Inflammatory macrophage treated with lipopolysaccharide for 1 hour (primary cell): Measurements from ENCODE around the gene SYP.
"Not testable (repeated sequence)": the region's sequence is repeated elsewhere in the genome, so short reads cannot be mapped to it uniquely, and the experiment has no call there.

Experiments used
- DNase-seq, 2 donors: peaks; one replicate each; pipeline ENCODE4 v3.0.0-alpha.2; 2020 to 2022

The SYP gene

GRCh38 chrX:49165901-49166881 lies 33.8 kb downstream of the SYP start:
- peak; percentile 10 to 35 for DNase-seq

DNA sequence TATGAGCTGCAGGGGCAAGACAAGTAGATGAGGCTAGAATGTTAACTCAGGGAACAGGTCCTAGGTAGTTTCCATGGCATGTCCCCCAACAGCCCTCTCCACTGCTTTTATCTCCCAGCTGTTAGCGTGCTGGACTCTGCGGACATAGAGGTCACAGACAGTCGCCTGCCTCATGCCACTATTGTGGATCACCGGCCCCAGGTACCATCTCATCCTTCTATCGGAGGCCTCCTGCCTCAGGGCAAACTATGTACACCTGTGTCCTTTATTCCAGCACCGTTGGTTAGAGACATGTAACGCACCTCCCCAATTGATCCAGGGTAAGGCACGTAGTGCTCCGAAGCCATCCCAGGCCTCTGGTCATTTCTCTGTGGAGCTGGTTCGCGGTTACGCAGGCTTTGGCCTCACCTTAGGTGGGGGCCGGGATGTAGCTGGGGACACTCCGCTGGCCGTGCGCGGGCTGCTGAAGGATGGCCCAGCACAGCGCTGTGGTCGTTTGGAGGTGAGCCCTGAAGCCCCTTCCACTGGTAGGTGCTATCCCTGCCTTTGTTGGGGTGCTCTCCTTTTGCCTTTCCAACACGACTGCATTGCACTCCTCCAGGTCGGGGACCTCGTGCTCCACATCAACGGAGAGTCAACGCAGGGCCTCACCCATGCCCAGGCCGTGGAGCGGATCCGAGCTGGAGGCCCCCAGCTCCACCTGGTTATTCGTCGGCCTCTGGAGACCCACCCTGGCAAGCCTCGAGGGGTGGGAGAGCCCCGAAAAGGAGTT lies 35.2 kb downstream of the SYP start:
- DNase-seq: no peak

DNA sequence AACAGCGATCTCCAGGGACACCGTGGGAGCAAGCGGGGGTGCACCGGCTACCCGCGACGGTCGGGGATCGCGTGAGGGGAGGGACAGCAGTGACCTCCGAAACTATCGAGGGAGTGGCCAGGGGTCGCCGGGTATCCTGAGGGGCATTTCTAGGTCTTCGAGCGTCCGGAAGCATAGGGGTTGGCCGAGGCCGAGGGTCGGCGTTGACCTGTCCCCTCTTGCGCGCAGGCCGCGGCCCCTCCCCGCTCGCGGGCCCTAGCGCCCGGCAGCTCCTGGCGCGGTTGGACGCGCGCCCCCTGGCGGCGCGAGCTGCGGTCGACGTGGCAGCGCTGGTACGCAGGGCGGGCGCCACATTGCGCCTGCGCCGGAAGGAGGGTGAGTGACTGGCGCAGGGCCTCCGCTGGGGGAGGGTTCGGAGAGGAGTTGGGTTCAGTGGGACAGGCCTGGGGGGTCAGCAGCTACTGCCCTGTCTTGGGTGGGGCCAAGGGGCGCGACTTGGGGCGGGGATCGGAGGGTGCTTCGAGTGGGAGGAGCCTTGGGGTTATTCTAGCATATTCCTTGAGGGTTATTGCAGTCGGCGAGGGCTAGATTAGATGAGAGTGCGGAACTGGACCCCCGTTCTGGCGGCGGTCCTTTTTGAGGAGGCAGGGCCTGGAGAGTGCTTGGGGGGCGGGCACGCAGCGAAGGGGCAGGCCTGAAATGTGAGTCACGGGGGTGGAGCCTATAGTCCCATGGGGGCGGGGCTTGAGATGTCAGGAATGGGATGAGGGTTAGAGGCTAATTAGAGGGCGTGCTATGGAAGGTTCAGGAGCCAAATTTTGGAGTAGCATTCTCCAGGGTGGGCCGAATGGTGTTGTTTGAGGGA lies 36.2 kb downstream of the SYP start:
- DNase-seq: peak; percentile 74 to 82

GRCh38 chrX:49162620-49163019 lies 37.4 kb downstream of the SYP start, which contains the start of gene MAGIX:
Gene MAGIX, plus strand, starts transcription at chrX:49162758. Its CDS starts 132 bp downstream, at chrX:49162890.
- no peak for DNase-seq

GRCh38 chrX:49161632-49162031 lies 38.4 kb downstream of the SYP start:
- DNase-seq: no peak

- no peak for DNase-seq
Measured at GRCh38 chrX:49160908-49161307, 39.1 kb downstream of the SYP start.

- DNase-seq: no peak
Measured at GRCh38 chrX:49157194-49157593, 42.8 kb downstream of the SYP start.

DNA sequence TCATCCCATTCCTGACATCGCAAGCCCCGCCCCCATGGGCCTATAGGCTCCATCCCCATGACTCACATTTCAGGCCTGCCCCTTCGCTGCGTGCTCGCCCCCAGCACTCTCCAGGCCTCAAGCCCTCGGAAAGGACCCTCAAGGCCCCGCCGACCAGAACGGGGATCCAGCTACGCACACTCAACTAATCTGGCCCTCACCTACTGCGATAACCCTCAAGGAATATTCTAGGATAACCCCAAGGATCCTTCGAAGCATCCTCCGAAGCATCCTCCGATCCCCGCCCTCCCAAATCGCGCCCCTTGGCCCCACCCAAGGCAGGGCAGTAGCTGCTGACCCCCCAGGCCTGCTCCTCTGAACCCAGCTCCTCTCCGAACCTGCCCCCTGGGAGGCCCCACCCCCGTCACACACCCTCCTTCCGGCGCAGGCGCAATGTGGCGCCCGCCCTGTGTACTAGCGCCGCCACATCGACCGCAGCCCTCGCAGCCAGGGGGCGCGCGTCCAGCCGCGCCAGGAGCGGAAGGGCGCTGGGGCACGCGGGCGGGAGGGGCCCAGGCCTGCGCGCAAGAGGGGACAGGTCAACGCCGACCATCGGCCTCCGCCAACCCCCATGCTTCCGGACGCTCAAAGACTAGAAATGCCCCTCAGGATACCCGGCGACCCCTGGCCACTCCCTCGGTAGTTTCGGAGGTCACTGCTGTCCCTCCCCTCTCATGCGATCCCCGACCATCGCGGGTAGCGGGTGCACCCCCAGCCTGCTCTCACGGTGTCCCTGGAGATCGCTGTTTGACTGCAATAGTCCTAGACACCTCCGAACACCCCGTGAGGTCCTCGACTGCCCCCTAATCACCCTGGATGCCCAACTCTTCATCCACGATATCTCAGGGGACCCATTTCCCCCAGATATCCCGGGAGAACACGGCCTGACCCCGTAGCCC lies 43.8 kb downstream of the SYP start:
- DNase-seq: peak; percentile 71 to 77

DNA sequence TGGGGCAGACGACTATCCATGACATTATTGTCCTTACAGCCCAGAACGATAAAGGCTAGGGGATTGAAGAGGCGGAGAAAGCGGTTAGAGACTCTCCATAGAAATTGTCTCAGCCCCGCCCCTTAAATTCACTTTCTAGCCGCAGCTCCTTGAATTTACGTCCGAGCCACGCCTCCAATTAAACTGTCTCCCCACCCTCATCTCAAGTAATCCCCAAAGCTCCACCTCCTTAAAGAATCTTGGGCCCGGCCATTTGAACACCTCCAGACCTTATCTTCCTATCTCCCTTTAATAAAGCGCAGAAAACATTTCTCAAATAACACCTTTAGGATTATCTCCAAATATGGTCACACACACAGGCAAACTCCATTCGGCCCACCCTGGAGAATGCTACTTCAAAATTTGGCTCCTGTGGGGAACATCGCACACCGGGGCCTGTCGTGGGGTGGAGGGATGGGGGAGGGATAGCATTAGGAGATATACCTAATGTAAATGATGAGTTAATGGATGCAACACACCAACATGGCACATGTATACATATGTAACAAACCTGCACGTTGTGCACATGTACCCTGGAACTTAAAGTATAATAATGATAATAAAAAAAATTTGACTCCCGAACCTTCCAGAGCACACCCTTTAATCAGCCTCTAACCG lies 44.6 kb downstream of the SYP start:
- peak; percentile 37 to 41 for DNase-seq

DNA sequence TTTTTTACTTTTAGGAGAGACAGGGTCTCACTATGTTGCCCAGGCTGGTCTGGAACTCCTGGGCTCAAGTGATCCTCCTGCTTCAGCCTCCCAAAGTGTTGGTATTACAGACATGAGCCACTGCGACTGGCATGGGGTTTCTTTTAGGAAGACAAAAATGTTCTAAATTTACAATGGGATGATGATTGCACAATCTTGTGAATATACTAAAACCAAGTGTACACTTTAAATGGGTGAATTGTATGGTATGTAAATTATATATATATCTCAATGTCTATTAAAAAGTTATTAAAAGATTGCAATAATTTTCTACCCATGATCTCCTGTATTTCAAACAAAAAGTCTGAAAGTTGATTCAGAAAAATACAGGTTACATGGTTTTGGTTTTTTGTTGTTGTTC lies 46.5 kb downstream of the SYP start:
- no peak for DNase-seq

DNA sequence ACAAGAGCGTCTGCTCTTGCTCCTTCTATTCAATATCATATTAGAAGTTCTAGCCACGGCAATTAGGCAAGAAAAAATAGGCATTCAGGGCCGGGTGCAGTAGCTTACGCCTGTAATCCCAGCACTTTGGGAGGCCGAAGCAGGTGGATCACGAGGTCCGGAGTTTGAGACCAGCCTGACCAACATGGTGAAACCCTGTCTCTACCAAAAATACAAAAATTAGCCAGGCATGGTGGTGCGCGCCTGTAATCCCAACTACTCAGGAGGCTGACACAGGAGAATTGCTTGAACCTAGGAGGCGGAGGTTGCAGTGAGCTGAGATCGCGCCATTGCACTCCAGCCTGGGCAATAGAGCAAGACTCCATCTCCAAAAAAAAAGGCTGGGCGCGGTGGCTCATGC lies 50.7 kb downstream of the SYP start:
- DNase-seq: not testable (repeated sequence)

DNA sequence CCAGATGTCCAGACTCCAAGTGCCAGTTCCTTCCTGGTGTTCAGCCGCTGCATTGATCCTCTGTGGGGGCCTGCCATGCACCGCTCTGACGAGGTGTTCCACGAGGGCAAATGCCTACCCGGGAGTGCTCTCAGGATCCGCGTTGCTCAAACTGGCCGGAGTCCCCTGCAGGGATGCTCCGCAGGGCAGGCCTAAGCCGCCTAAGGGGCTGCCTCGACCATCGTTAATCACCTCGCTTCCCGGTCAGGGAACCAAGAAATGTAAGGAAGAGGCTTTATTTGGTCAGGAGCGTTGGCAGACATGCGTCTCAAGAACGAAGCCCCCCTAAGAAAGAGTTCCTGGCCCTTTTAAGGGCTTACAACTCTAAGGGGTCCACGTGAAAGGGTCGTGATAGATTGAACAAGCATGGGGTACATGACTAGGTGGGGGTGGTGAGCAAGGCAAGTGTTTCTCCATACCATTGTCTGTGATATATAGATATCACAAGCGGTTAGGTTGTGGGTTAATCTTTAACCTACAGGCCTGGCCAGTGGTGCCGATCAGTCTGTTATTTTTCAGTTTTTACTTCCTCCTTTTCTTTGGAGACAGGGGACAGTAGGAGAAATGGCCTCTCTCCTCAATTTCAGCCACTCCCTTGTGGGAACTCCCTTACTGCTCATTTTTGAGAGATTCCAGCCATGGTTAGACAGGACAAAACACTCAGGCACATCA lies 51.4 kb downstream of the SYP start:
- peak; percentile 2 to 19 for DNase-seq

- DNase-seq: no peak
Measured at GRCh38 chrX:49147936-49148335, 52.1 kb downstream of the SYP start.

DNA sequence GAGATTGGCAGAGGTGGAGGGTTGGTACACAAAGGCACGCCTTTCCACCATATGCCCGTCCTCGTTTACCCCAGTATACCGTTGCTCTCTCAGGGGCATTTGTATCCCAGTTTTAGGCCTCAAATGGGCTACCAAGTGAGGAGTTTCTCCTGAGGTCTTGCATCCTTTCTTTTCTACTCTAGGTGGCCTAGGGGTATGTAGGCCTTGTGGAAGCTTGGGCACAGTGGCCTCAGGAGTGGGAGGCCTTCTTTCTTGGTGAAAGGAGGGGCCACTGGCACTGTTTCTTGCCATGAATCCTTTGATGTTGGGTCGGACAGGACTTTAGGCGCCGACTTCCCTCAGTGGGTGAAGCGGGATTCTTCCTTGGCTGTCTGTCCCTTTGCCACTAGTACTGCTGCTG lies 52.7 kb downstream of the SYP start:
- DNase-seq: no peak

DNA sequence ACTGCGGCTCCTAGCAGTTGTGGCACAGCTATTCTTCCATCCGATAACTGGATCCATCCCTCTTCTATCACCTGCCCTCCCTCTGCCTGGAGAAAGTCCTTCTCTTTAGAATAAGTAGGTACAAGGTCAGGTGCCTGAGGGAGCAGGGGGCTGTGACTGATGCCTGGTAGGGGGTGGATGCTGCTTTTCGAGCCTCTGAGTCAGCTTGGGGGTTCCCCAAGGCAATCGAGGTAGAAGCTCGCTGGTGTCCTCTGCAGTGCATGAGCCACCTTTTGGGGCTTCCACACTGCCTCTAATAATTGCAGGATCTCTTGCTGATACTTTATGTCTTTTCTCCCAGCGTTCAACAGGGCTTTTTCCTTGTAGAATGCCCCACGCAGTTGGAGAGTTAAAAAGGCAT lies 56.8 kb downstream of the SYP start:
- not testable (repeated sequence) for DNase-seq

DNA sequence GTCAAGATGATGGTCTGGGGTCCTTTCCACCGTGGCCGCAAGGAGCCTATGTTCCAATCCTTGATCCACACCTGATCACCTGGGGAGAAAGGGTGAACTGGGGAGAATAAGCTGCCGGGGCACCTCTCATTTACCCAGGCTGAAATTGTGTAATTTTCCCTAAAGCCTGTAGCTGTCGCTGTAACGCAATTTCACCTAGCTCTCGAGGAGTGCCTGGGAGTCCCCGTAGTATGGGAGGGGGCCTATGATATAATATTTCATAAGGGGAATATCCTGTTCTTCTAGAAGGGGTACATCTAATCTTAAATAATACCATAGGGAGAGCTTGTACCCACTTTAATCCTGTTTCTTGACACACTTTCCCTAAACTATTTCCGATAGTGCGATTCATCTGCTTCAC lies 57.7 kb downstream of the SYP start:
- DNase-seq: not testable (repeated sequence)

GRCh38 chrX:49139713-49140112 lies 60.3 kb downstream of the SYP start:
- DNase-seq: no peak
